Left renal cortex interstitium (tissue), 4 donors: ENCODE results near the gene CACNA1C. TPM values are rescaled to one million over a fixed set of nuclear protein-coding genes. Genes with fewer than 3 reads are reported as not detected.

Experiments
- DNase-seq, 4 donors: peaks; one replicate each; pipeline ENCODE4 v3.0.0-alpha.2; 2013; ENCODE audit warnings: low read depth in 4 of 4, low spot score in 2 of 4, missing footprints in 1 of 4
- polyA plus RNA-seq, 4 donors: library from polyadenylated mRNA; unstranded; fragments of 120-200 nt; gene quantifications; one replicate each; pipeline ENCODE4 v1.2.1, GENCODE V29; 2013; ENCODE audit not compliant: insufficient read length in 4 of 4

The CACNA1C gene
- polyA plus RNA-seq, 4 donors = 6.4 to 13.1 (median 8.9) TPM

DNA sequence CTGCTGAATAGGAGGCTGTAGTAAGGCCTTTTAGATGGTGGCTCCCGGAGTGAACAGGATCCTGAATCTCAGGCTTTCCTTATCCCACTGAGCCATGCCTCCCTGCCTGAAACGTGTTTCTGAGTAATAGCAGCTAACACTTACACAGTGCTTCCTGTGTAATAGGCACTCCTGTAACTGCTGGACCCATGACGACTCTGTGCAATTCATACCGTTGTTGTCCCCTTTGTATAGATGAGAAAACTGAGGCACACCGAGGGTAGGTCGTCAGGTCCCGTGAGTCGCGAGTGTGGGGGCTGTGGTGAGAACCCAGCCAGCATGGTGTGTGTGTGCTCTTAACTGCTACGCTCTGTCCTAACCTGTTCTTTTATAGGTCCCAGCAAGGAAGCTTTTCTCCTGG, 193.6 kb downstream of the CACNA1C start:
- DNase-seq = no peak

DNA sequence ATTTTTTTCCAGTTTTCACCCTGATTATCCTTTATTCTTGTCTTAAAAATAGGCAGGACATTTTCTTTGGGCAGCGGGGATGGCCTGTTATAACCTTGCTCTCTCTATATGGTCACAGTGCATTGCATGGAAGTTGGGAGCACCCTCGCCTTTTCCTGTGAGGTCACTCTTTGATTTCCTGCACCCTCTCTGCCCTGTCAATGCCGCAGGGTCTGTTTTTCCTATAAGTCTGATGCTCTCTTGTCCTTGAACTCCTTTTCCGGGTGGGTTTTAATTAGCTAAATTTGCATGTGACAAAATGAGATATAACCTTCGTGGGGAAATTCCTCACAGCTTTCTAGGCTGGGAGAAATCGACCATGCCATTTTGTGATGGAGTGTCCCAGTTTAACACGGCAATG, 194.3 kb downstream of the CACNA1C start:
- DNase-seq = no peak

DNA sequence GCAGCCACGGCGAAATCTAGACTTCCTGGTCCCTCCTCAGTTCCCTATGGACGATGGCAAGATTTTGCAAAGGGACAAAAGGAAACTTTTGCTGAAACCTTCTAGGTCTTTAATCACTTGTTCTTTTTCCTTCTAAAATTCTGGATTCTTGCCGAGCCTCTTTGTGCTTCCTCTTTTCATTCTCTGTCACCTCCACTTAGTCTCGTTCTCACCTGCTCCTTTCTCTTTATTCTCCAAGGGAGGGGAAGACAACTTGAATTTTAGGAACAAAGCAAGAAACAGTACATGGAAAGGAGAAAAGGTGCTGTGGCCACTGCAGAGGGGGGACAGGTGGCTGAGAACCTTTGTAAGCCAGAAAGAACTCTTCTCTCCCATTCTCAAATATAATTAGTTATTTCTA, 194.8 kb downstream of the CACNA1C start:
- DNase-seq = no peak

DNA sequence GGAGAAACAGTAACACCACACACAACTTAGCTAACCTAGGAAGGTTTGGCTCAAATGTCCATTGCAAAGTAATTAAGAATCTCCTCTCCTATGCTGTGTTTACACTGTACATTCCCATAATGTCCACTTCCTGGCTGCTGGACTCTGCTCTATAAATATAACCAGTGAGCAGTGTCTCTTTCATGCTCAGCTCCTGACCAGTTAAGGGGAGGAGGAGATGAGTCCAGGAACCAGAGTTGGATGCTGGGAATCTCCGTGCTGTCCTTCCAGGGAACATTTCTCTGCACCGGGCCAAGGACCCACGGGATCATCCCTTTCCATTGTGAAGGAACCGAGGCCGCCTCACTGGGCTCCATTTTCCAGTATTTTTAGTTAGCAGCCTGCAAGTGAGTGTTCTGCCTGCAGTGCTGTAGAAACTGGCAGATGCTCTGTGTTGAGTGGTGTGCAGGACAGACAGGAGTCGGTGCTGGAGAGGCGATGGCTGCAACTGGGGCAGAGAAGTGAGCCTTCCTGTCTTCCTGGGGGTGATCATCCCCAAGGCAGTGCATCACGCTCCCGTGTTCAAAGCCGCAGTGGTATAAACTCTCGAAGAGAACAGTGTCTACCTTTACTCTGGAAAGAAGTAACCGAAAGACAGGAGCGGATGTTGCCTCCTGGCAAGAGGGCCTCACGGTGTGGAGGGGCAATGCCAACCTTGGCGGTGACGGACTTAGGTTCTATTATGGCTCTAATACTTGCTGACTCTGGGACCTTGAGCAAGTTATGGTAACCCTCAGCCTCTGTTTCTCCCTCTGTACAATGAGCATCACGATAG, 195.5 kb downstream of the CACNA1C start:
- DNase-seq = no peak

DNA sequence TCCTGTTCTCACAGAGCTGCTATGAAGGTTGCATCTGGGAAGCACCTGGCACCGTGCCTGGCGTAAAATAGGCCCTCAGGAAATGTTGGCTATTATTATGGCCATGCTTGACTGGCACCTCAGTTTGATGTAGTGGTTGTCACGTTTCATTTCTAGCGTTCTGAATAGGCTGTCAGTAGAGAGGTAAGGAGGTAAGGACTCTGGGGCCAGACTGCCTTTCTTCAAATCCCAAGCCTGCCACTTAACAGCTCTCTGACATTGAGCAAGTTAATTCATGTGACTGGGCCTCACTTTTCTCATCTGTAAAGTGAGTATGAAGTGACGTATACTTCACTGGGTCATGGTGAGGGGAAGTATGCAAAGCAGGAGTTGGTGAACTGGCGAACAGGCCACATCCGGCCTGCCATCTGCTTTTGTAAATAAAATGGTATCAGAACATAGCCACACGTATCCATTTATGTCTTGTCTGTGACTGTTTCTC, 196.2 kb downstream of the CACNA1C start:
- no peak for DNase-seq

DNA sequence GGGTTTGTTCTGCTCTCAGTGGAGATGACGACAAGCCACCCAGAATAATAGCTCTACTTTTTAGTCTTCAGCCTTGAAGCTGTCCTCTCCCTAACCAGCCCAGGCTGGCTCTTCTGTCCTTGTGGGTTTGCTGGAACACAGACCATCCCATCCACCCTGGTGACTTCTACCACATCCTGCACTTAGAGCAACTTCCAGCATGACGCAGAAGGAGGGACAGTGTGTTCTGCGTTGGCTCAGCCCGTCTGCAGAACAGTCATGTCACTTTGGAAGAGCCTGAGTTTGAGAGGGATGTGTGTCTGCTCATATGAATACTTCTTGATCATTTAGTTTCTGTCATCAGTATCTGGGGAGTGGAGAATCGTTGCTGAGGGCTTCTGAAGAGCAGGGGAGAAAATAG, 198.0 kb downstream of the CACNA1C start:
- no peak for DNase-seq

DNA sequence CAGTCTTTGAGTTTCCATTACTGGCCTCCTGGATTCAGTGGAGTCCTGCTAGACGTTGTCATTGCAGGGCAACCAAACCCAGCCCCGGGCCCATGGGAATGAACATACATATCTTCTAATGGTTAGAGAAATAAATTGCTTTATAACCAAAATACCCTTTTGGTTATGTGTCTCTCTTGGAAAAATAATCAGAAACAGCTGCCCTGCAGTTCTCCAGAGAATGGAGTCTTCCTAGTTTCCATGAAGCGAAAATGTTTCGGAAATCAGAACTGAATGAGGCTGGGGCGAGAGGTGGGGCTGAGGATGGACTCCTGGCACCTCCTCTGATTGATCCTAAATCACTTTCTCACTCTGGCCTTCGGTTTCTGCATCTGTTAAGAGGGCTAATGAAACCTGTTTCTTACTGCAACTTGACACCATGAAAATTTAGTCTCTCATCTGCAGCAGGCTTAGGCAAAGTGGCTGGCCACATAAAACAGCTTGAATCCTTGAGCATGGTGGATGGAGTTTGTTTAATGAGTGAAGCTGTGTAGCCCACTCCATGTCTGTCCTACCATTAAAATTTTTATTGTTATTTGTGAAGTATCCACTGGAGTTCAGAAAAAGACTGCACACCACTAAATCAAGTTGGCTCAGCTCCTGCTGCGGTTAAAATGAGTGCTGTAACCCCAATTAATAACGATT, 198.9 kb downstream of the CACNA1C start:
- no peak for DNase-seq

DNA sequence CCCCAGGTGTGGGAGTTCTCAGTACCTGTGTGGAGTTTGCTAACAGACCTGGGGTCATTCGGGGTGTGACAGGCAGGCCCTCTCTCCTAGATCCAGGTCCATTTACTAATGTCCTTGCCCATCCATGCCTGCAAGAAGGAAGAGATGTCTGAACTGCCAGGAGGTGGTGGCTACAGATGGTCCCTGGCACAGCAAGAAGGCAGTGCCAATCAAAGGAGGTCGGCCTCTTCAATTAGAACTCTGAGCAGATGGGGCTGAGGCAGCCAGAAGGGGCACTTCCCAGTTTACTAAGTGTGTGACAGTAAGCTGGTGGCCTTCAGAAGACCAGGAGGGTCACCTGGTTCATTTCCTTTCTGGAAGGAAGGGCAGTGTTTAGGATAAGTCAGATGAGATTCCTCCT, 202.5 kb downstream of the CACNA1C start:
- no peak for DNase-seq

DNA sequence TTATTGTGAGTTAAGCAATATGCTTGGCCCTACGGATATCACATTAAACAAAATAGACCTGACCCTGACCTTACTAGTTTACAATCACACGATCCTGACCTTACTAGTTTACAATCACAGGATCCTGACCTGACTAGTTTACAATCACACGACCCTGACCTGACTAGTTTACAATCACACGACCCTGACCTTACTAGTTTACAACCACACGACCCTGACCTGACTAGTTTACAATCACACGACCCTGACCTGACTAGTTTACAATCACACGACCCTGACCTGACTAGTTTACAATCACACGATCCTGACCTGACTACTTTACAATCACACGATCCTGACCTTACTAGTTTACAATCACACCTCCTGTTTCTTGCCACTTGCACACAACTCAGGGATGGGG, 202.9 kb downstream of the CACNA1C start:
- peak in 1 of 4 donors; percentile 54 for DNase-seq

DNA sequence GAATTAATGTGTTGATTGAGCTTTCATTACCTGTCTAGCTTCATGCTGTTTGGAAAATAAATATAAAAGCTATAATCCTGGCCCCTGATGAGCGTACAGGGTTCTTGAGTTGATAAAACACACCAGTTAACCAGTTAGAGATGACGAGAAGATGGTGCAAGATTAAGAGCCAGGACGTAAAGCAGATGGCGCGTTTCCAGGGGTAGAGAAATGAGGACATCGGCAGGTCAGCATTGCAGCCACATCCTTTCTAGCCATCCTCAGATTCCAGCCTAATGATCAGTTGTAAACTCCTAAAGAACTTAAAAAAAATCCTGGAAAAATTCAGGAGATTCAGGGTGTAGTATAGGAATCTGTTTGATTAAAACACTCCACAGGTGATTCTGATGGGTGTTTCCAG, 203.7 kb downstream of the CACNA1C start:
- DNase-seq = no peak

DNA sequence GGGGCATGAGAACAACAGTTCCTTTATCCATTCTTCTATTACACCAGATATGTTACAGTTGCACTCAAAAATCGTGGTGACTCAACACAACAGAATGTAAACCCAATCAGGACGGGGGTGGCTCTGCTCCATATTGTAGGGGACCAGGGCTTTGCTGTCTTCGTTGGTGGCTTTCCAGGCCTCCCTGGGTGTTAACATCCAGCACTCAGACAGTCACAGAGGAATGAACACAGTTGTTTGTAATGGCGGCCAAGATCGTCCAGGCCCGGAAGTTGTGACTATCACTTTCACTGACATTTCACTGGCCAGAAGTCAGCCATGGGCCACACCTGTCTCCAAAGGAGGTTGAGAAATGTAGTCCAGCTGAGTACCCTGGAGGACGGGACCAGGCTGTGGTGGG, 204.1 kb downstream of the CACNA1C start:
- no peak for DNase-seq

DNA sequence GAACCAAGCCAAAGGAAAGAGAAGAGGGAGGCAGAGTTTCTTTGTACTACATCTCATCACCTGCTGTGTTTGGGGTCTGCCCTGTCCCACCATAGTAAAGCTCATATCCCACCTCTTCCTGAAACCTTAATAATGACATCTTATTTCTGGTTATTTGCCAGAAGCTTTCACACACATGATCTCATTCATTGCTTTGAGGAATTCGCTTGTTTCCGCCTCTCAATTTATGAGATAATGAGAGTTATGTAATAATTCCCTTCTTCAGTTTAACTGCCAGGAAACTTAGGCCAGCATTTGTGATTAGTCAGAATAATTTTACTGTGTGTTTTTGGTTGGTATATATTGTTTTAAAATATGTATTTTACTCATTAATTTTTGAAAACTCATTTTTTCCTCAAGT, 205.2 kb downstream of the CACNA1C start:
- no peak for DNase-seq

DNA sequence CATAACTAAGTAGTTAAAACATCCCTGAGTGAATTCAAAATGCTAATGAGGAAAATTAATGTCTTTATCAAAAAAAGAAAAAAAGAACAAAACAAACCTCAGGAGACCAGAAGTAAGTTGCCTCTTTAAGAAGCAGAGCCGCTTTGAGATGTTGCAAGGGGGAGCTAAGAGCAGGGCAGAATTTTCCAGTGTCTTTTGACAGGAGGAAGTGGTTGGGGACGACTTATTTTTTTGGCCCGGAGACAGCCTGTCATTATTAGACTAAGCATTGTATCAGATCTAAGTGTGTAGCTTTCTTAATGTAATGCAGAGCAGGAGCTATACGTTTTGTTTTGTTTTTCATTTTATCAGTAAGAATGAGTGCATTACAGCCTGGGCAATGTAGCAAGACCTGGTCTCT, 206.6 kb downstream of the CACNA1C start:
- no peak for DNase-seq

DNA sequence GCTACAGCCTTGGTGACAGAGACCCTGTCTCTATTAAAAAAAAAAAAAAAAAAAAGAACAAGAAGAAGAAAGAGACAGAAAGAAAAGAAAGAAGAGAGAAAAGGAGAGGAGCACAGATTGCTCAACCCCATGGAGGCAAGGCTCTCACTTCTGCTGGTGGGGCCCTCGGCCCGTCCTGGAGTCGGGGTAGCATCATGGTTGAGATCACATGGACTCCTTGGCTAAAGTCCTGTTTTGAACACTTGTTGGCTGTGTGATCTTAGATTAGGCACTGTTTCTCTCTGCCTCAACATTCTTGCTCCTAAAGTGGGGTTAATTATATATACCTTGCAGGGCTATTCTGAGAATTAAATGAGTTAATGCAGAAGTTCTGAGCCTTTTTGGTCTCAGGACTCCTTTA, 207.7 kb downstream of the CACNA1C start:
- no peak for DNase-seq

DNA sequence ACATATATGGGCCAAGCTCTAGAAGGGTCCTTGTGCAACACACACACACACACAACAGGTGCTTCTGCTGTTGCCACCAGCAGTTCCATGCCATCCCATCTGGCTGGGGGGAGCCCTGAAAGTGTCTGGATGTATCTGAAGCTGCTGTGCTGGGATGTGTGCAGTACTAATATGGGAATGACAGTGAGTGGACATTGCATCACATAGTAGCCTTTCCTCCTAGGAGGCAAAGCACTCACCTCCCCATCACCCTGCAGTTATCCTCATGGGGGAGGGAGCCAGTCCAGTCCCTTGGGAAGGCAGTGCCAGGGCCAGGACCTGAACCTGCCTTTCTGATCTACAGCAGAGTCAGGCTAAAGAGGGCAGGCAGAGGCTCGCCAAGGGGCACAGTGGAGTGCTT, 208.9 kb downstream of the CACNA1C start:
- DNase-seq = no peak

DNA sequence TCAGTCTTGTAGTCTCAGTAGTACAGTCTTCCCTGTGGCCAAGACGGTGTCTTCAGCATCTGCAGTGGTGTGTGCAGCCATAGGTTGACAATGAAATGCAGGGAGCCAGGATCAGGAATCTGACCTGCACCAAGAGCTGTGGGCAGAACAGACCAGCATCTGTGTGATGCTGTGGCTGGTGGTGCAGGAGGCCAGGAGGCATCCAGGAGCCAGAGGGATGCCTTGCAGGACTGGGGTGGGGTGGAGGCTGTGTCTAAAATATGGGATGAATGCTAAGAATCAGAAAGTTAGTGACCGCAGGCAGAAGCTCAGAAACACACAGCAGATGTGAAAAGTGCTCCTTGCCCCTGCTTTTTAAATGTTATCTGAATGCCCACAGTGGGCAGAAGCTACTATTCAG, 209.7 kb downstream of the CACNA1C start:
- no peak for DNase-seq

DNA sequence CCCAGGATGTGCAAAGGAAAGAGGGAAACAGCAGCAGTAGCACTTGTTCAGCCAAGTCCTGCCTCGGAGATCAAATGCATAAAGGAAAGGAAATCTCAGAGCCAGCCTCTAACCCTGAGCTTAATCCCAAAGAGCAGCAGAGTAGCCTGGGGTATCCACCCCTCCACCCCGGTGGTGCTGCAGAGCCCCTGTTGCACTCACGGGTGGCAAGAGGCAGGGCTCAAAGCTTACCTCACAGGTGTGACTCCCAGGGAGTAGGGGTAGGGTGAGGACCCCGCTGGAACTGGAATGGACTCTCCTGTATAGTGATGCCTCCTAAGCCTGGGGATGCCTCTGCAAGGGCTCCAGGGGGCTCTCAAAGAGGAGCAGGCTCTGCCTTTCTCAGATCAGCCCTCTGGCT, 211.1 kb downstream of the CACNA1C start:
- no peak for DNase-seq

DNA sequence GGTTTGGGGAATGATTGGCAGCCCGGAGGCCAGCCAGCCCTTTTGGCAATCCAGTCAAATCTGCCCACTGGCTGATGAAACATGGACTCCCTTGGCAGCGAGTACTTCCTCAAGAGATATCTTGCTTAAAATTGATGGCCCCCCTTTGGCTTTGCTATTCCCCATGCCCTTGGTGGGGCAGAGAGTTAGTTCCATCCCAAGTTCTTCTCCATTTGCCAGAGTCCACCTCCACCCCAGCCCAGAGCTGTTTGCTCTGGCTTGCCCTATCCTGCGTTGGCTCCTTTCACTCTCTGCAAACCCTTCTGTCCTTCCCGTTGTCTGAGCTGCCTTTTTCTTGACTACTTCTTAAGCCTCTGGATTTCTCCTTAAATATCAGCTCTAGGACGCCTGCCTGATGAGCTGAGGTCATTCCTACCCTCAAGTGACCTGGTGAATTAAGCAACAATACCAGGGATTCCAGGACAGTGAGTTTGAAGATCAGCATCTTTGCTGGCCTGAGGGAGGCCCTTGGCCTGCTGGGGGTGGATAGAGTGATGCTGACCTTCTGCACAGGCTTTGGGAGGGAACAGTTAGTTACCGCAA, 212.0 kb downstream of the CACNA1C start:
- DNase-seq = no peak

DNA sequence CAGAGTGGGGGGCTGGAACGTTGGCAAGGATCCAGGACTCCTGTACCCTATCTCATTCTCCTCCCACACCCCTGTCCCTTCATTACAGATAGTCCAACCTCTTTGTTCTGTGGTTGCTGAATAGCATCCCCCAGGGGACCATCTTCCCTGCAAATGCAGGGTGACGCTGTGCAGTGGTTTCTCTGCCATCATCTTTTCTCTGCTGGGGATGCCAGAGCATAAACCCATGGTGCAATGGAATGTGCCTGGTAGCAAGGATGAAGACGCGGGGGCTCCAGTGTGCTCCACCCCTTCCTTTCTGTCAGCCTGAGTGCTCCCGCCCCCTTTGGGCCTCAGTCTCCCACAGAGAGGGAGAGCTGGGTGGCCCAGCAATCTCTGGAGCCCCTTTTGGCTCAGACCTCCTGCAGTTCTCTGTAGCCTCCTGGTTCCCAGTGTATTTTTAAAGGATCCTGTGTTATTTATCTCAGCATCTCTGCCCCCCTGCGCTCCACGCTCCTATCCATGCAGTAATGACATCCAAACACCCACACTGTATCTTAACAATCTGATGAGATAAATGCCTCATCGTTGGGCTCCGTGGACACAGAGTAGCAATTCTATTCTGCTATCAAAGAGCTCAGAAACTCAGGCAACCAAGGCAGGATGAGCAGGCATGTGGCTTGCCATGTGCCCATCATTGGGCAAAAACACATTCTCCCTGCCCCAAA, 212.8 kb downstream of the CACNA1C start:
- no peak for DNase-seq

DNA sequence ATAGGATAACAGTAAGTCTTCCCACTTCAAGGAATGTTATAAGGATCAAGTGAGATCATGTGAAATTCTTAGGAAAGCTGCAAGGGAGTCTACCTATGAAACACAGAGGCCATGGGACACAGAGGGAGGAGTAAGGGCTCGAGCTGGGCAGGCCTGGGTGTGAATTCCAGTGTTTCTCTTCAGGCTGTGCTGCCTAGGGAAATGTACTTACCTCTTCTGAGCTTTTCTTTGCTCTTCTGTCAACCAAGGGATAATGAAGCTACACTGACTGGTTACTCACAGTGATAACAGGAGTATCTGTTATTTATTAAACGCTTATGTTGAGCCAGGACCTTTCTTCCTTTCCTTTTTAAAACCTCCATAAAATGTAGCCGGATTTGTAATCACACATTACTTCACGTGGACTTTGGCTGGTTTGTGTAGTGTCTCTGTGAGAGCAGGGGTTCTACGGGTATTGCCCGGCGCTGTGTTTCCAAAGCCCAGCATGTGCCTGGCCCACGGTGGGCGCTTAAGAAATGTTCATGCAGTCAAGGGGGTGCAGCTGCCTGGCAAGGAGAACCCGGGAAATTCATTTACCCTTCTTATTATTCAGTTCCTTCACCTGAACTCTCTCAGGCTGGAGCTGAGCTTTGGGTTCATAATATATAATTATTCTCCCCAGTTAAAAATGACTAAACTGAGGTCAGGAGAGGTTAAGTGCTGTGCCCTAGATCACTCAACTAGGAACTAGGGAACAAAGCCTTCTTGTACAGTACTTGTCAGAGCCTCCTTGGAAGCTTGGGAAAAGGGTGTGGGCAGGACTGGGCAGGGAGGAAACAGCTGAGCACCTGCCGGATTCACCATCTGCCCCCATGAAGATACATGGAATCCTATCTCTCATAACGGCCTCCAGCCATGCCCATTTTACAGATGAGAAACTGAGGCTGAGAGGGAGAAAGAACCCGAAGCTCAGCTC, 214.2 kb downstream of the CACNA1C start:
- no peak for DNase-seq
